ENCODE data around the gene SHH.

DNA sequence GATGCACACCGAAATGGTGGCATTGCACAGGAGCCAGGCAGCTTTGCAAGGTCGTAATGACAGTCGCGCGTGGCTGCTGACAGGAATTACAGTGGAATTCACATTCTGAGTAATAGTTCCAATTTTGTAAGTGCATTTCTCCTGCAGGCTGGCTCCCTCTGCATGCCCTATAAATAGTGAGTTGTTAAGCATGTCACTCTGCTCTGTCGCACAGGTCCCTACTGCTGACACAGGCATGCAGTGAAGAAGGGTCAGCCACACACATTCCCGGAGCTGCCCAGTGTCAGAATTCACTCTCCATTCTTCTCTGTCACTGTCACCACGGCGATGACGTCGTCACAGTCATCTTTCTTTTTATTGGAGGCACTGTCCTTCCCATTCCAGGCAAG is 49.2 kb upstream of the SHH start:
- TF ChIP-seq, protein P1, sequence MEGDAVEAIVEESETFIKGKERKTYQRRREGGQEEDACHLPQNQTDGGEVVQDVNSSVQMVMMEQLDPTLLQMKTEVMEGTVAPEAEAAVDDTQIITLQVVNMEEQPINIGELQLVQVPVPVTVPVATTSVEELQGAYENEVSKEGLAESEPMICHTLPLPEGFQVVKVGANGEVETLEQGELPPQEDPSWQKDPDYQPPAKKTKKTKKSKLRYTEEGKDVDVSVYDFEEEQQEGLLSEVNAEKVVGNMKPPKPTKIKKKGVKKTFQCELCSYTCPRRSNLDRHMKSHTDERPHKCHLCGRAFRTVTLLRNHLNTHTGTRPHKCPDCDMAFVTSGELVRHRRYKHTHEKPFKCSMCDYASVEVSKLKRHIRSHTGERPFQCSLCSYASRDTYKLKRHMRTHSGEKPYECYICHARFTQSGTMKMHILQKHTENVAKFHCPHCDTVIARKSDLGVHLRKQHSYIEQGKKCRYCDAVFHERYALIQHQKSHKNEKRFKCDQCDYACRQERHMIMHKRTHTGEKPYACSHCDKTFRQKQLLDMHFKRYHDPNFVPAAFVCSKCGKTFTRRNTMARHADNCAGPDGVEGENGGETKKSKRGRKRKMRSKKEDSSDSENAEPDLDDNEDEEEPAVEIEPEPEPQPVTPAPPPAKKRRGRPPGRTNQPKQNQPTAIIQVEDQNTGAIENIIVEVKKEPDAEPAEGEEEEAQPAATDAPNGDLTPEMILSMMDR (IDR thresholded peaks at IDR 0.05): no peak
- TF ChIP-seq POLR2AphosphoS5 (IDR thresholded peaks at IDR 0.05) (no peak), POLR2A (IDR thresholded peaks at IDR 0.05) (no peak)
